Keratinocyte (primary cell): ENCODE data around the gene OMG. TPM values are rescaled to one million over a fixed set of nuclear protein-coding genes. Genes with fewer than 3 reads are reported as not detected.

Experiments used
- DNase-seq: peaks from one replicate; pipeline ENCODE4 v3.0.0-alpha.2; 2011; ENCODE audit warnings: low read depth, missing footprints, low spot score
- FAIRE-seq: peaks from 2 replicates; lab custom pipeline; 2011; peaks lifted over from hg19 to GRCh38; lab: Jason Lieb, UNC
- H2AFZ ChIP-seq: 2 replicates; pipeline ENCODE4 v1.6.0; 2012; ENCODE audit warnings: low read length, control low read depth, inconsistent platforms; ENCODE audit not compliant: control insufficient read depth
- H3K27ac ChIP-seq: 2 replicates; pipeline ENCODE4 v1.5.1; 2011; ENCODE audit warnings: low read length; ENCODE audit not compliant: control insufficient read depth, insufficient read depth
- H3K27me3 ChIP-seq: 3 replicates; pipeline ENCODE4 v1.6.0; 2011; ENCODE audit warnings: low read length; ENCODE audit not compliant: control insufficient read depth, insufficient read depth; ENCODE audit errors: extremely low read depth
- H3K36me3 ChIP-seq, 2 experiments: 2 replicates in 1 of 2; 3 replicates in 1 of 2; pipeline ENCODE4 v1.5.1; 2011; ENCODE audit warnings: low read length in 2 of 2, mild to moderate bottlenecking in 1 of 2; ENCODE audit not compliant: control insufficient read depth in 2 of 2, insufficient read depth in 2 of 2; ENCODE audit errors: extremely low read depth in 1 of 2
- H3K4me1 ChIP-seq: 3 replicates; pipeline ENCODE4 v1.5.1; 2011; ENCODE audit warnings: low read length; ENCODE audit not compliant: control insufficient read depth, insufficient read depth; ENCODE audit errors: extremely low read depth
- H3K4me2 ChIP-seq: 3 replicates; pipeline ENCODE4 v1.6.0; 2011; ENCODE audit warnings: low read depth, low read length; ENCODE audit not compliant: control insufficient read depth, insufficient read depth; ENCODE audit errors: extremely low read depth
- H3K4me3 ChIP-seq, 3 experiments: fragments of 200-600 bp in 1 of 3; sonication (generic) in 1 of 3; 2 replicates in 2 of 3; 3 replicates in 1 of 3; pipeline ENCODE4 v1.5.1; 2011 to 2016; ENCODE audit warnings: low read length in 3 of 3, mild to moderate bottlenecking in 3 of 3, control low read depth in 2 of 3, inconsistent platforms in 1 of 3, low read depth in 1 of 3, mixed read lengths in 1 of 3, mixed run types in 1 of 3, moderate library complexity in 1 of 3; ENCODE audit not compliant: control insufficient read depth in 2 of 3, insufficient read depth in 2 of 3; ENCODE audit errors: extremely low read depth in 1 of 3
- H3K79me2 ChIP-seq: 2 replicates; pipeline ENCODE4 v1.6.0; 2012; ENCODE audit warnings: low read length; ENCODE audit not compliant: control insufficient read depth, insufficient read depth
- H3K9ac ChIP-seq: 3 replicates; pipeline ENCODE4 v1.6.0; 2011; ENCODE audit warnings: low read length; ENCODE audit not compliant: control insufficient read depth, insufficient read depth; ENCODE audit errors: extremely low read depth
- H3K9me1 ChIP-seq: 3 replicates; pipeline ENCODE4 v1.6.0; 2011; ENCODE audit warnings: low read length; ENCODE audit not compliant: control insufficient read depth, insufficient read depth; ENCODE audit errors: extremely low read depth
- H3K9me3 ChIP-seq: 2 replicates; pipeline ENCODE4 v1.5.1; 2012; ENCODE audit warnings: low read depth, low read length; ENCODE audit not compliant: control insufficient read depth
- H4K20me1 ChIP-seq: 3 replicates; pipeline ENCODE4 v1.6.0; 2011; ENCODE audit warnings: low read length; ENCODE audit not compliant: control insufficient read depth, insufficient read depth; ENCODE audit errors: extremely low read depth
- EZH2 ChIP-seq: IDR thresholded peaks from one replicate; pipeline ENCODE4 v1.6.1; 2012; ENCODE audit warnings: inconsistent platforms, mild to moderate bottlenecking, low read length, moderate library complexity
- dilution Hi-C: fragments of 300-500 bp; cut with MboI; formaldehyde crosslinking; loops from one replicate; pipeline ENCODE4 v1.7.0; 2020; ENCODE audit warnings: low sequenced_read_pairs; ENCODE audit not compliant: extremely low pct_ligation_motif_present
- polyA plus RNA-seq, 5 experiments: library from polyadenylated mRNA; depleted of rRNA in 3 of 5; stranded (reverse) in 3 of 5; stranded (forward) in 1 of 5; unstranded in 1 of 5; fragments of >200 nt; gene quantifications; 1 replicate in 1 of 5; 2 replicates in 3 of 5; 3 replicates in 1 of 5; pipeline versions ENCODE4 v1.2.1 to v1.2.3, GENCODE V29; 2011 to 2012; ENCODE audit warnings: missing spikeins in 2 of 5, low read depth in 1 of 5, low replicate concordance in 1 of 5
- TF ChIP-seq, protein P1 (sequence below), 3 experiments: IDR thresholded peaks in 1 of 3; conservative IDR thresholded peaks in 1 of 3; optimal IDR thresholded peaks in 1 of 3; 2 replicates in 2 of 3; 3 replicates in 1 of 3; pipeline versions ENCODE3 to v1.5.1; 2011; ENCODE audit warnings: low read length in 3 of 3, mild to moderate bottlenecking in 3 of 3, moderate library complexity in 2 of 3, control low read depth in 1 of 3, inconsistent platforms in 1 of 3; ENCODE audit not compliant: insufficient read depth in 2 of 3; ENCODE audit errors: extremely low read depth in 1 of 3

The OMG gene
- polyA plus RNA-seq, 1 donor (not counting 4 experiments of a cell fraction or from before 2014, with no cell fraction given), result not detected

DNA sequence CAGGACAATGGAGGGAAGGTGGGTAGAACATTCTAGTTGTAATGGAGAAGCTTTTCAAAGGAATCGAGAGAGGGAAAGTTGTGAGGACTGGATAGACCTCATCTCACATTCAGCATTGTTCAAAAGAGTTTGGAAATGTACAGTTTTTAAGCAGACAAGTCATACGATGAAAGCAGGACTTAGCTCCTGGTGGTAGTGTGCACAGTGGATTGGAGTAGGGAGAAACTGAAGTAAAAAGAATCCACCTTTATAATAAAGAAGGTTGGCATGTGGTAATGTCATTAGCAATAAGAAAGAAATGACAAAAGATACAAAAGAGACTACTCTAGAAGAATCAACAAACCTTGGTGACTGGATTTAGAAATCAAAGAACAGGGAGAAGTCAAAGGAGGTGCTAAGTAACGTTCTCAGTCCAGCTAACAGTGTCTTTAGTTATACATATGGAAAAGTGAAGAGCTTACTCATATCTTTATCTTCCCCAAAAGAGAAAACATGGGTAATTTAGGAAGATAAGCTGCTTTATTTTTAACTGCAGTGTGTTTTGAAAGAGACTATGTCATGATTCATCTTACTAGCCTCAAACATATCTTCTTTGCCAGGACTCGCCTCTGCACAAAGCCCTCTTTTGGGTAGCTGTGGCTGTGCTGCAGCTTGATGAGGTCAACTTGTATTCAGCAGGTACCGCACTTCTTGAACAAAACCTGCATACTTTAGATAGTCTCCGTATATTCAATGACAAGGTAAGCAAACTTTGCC lies 43.0 kb upstream of the OMG start:
- no peak overlapping the region for H3K27ac ChIP-seq
- H4K20me1 ChIP-seq, result no peaks in the 10 kb centered on the region
- no peak overlapping the region for H3K9ac ChIP-seq
- dilution Hi-C loops, result no loop called here
- DNase-seq, result peak; percentile 35
- FAIRE-seq, result peak; percentile 96
- H3K4me2 ChIP-seq, result peak overlapping the region; percentile 17
- H3K4me3 ChIP-seq, result no peak overlapping the region
- H2AFZ ChIP-seq, result no peak overlapping the region
- no peaks in the 10 kb centered on the region for H3K27me3 ChIP-seq
- no peaks in the 10 kb centered on the region for H3K79me2 ChIP-seq
- TF ChIP-seq, protein P1, sequence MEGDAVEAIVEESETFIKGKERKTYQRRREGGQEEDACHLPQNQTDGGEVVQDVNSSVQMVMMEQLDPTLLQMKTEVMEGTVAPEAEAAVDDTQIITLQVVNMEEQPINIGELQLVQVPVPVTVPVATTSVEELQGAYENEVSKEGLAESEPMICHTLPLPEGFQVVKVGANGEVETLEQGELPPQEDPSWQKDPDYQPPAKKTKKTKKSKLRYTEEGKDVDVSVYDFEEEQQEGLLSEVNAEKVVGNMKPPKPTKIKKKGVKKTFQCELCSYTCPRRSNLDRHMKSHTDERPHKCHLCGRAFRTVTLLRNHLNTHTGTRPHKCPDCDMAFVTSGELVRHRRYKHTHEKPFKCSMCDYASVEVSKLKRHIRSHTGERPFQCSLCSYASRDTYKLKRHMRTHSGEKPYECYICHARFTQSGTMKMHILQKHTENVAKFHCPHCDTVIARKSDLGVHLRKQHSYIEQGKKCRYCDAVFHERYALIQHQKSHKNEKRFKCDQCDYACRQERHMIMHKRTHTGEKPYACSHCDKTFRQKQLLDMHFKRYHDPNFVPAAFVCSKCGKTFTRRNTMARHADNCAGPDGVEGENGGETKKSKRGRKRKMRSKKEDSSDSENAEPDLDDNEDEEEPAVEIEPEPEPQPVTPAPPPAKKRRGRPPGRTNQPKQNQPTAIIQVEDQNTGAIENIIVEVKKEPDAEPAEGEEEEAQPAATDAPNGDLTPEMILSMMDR (optimal IDR thresholded peaks at IDR 0.05 in 1 of 3, IDR thresholded peaks at IDR 0.05 in 1 of 3, conservative IDR thresholded peaks at IDR 0.05 in 1 of 3; ENCODE audit: extremely low read depth in 1 of 3, insufficient read depth in 2 of 3, low read length in 3 of 3), result no peak
- no peak for TF ChIP-seq EZH2
- H3K36me3 ChIP-seq, result peaks cover 3 to 6% of the 10 kb centered on the region in 2 experiments
- no peaks in the 10 kb centered on the region for H3K9me3 ChIP-seq
- H3K4me1 ChIP-seq, result peaks cover 13% of the 10 kb centered on the region
- H3K9me1 ChIP-seq, result peaks cover 2% of the 10 kb centered on the region

DNA sequence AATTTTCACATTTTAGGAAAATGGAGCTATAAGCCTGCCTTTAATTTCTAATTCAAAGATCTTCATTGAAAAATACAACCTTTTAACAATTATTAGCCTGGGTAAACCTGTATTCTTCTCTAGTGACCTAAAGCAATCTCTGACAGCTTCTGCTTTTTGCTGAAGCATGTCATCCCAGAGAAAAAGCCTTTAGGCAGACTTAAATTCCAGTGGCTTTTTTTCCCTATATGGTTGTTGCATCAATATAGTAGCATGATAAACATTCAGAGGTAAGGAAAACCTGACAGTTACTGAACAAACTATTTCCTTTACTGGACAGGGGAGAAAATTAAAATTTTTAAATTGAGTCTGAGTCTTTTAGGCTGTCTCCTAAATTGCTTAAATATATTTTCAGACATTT lies 32.2 kb upstream of the OMG start:
- peak; percentile 5 for FAIRE-seq
- Histone ChIP-seq H3K4me2 (peak overlapping the region; percentile 2), H3K9me3 (no peaks in the 10 kb centered on the region), H3K27ac (no peak overlapping the region), H3K4me3 (no peak overlapping the region), H3K4me1 (peaks cover 32% of the 10 kb centered on the region), H3K9me1 (no peaks in the 10 kb centered on the region), H3K27me3 (no peaks in the 10 kb centered on the region), H2AFZ (no peak overlapping the region), H3K79me2 (no peaks in the 10 kb centered on the region), H3K36me3 (peaks cover 0 to 3% of the 10 kb centered on the region in 2 experiments), H4K20me1 (no peaks in the 10 kb centered on the region), H3K9ac (no peak overlapping the region)
- no peak for TF ChIP-seq EZH2
- TF ChIP-seq, protein P1 (optimal IDR thresholded peaks at IDR 0.05 in 1 of 3, IDR thresholded peaks at IDR 0.05 in 1 of 3, conservative IDR thresholded peaks at IDR 0.05 in 1 of 3; ENCODE audit: extremely low read depth in 1 of 3, insufficient read depth in 2 of 3, low read length in 3 of 3), result no peak
- dilution Hi-C loops, result no loop called here
- no peak for DNase-seq
